Karpas-422 (cell line): ENCODE results near the gene ZNF138. TPM values are rescaled to one million over a fixed set of nuclear protein-coding genes. Genes with fewer than 3 reads are reported as not detected.
"Not testable (repeated sequence)": the region's sequence is repeated elsewhere in the genome, so short reads cannot be mapped to it uniquely, and the experiment has no call there.

Experiments used
- DNase-seq: peaks from one replicate; pipeline ENCODE4 v3.0.0-alpha.2; 2015
- H2AFZ ChIP-seq: fragments of 200-600 bp; sonication (generic); 2 replicates; pipeline ENCODE4 v1.6.1; 2014; ENCODE audit warnings: antibody characterized with exemption, low read length, mixed read lengths
- H3K27ac ChIP-seq: fragments of 200-600 bp; sonication (generic); 2 replicates; pipeline ENCODE4 v1.5.1; 2014; ENCODE audit warnings: mild to moderate bottlenecking, low read length, moderate library complexity
- H3K27me3 ChIP-seq: fragments of 200-600 bp; sonication (generic); 2 replicates; pipeline ENCODE4 v1.6.1; 2014; ENCODE audit warnings: low read length, mixed read lengths
- H3K36me3 ChIP-seq: fragments of 200-600 bp; sonication (generic); 2 replicates; pipeline ENCODE4 v1.6.1; 2014; ENCODE audit warnings: low read length, mixed read lengths; ENCODE audit not compliant: insufficient read depth
- H3K4me1 ChIP-seq: fragments of 200-600 bp; sonication (generic); 2 replicates; pipeline ENCODE4 v1.6.1; 2014; ENCODE audit warnings: mild to moderate bottlenecking, low read length, mixed read lengths
- H3K4me2 ChIP-seq: fragments of 200-600 bp; sonication (generic); 2 replicates; pipeline ENCODE4 v1.6.1; 2014; ENCODE audit warnings: low read length, low read depth, mild to moderate bottlenecking; ENCODE audit not compliant: poor library complexity, severe bottlenecking
- H3K4me3 ChIP-seq: fragments of 200-600 bp; sonication (generic); 2 replicates; pipeline ENCODE4 v1.5.1; 2014; ENCODE audit warnings: mild to moderate bottlenecking, antibody characterized with exemption, low read length, mixed read lengths
- H3K79me2 ChIP-seq: fragments of 200-600 bp; sonication (generic); 2 replicates; pipeline ENCODE4 v1.6.1; 2014; ENCODE audit warnings: mild to moderate bottlenecking, low read length, mixed read lengths
- H3K9ac ChIP-seq: fragments of 200-600 bp; sonication (generic); 2 replicates; pipeline ENCODE4 v1.6.0; 2014; ENCODE audit warnings: low read length
- H3K9me2 ChIP-seq: fragments of 200-600 bp; sonication (generic), shearing (Covaris generic); replicated peaks from 2 replicates; pipeline ENCODE4 v1.6.0; 2014; ENCODE audit warnings: mild to moderate bottlenecking, low read length, moderate library complexity; ENCODE audit not compliant: insufficient read depth
- H3K9me3 ChIP-seq: fragments of 300-700, 200-600 bp; sonication (generic); 2 replicates; pipeline ENCODE4 v1.6.1; 2014; ENCODE audit warnings: low read length, mixed read lengths
- H4K20me1 ChIP-seq: fragments of 200-600 bp; sonication (generic); 2 replicates; pipeline ENCODE4 v1.6.1; 2014; ENCODE audit warnings: mild to moderate bottlenecking, antibody characterized with exemption, low read length, low read depth; ENCODE audit not compliant: insufficient read depth
- total RNA-seq: library from RNA; depleted of rRNA; stranded (reverse); fragments of >200 nt; shearing (Covaris generic); gene quantifications from 2 replicates; pipeline ENCODE4 v1.2.3, GENCODE V29; 2014; ENCODE audit warnings: low replicate concordance

Gene ZNF138
- total RNA-seq, 1 experiment from 2014 or later = 27.2 TPM

DNA sequence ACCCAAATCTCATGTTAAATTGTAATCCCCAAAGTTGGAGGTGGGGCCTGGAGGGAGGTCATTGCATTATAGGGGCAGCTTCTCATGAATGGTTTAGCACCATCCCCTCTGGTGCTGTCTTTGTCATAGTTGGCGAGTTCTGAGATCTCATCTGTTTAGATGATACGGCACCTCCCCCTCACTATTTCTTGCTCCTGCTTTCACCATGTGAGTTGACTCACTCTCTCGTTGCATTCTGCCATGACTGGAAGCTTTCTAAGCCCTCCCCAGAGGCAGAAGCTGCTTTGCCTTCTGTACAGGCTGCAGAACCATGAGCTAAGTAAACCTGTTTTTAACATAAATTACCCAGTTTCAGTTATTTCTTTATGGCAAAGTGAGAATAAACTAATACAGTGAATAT, 18.9 kb upstream of the ZNF138 start:
- Histone ChIP-seq H3K4me3 (no peak overlapping the region), H3K27ac (no peak overlapping the region), H3K27me3 (no peaks in the 10 kb centered on the region), H3K36me3 (no peaks in the 10 kb centered on the region), H3K79me2 (no peaks in the 10 kb centered on the region), H3K9ac (no peak overlapping the region), H3K4me1 (peaks cover 2% of the 10 kb centered on the region; the same call in 1 of the 2 replicates), H3K9me3 (no peaks in the 10 kb centered on the region), H2AFZ (no peak overlapping the region), H4K20me1 (no peaks in the 10 kb centered on the region), H3K9me2 (no peaks in the 10 kb centered on the region), H3K4me2 (no peak overlapping the region)
- DNase-seq = no peak

- H3K79me2 ChIP-seq = not testable (repeated sequence)
Observed at GRCh38 chr7:64784842-64785241, 9.4 kb upstream of the ZNF138 start.

GRCh38 chr7:64787295-64787694, 6.9 kb upstream of the ZNF138 start:
- no peak overlapping the region for H3K4me2 ChIP-seq
- no peak overlapping the region for H3K9ac ChIP-seq
- no peak for DNase-seq
- H3K4me1 ChIP-seq = no peaks in the 10 kb centered on the region
- no peaks in the 10 kb centered on the region for H3K36me3 ChIP-seq
- no peak overlapping the region for H3K4me3 ChIP-seq
- H3K27ac ChIP-seq = no peak overlapping the region
- no peaks in the 10 kb centered on the region for H3K27me3 ChIP-seq
- no peak overlapping the region for H2AFZ ChIP-seq
- H3K9me3 ChIP-seq = no peaks in the 10 kb centered on the region
- no peaks in the 10 kb centered on the region for H3K9me2 ChIP-seq
- H3K79me2 ChIP-seq = no peaks in the 10 kb centered on the region
- H4K20me1 ChIP-seq = no peaks in the 10 kb centered on the region

More at GRCh38 chr7:64784842-64785241, 9.4 kb upstream of the ZNF138 start:
- not testable (repeated sequence) for H2AFZ ChIP-seq, H3K9me3 ChIP-seq, H3K27ac ChIP-seq, H3K4me2 ChIP-seq, H3K4me3 ChIP-seq, H4K20me1 ChIP-seq, H3K36me3 ChIP-seq, H3K27me3 ChIP-seq, H3K4me1 ChIP-seq, H3K9ac ChIP-seq, DNase-seq, H3K9me2 ChIP-seq

DNA sequence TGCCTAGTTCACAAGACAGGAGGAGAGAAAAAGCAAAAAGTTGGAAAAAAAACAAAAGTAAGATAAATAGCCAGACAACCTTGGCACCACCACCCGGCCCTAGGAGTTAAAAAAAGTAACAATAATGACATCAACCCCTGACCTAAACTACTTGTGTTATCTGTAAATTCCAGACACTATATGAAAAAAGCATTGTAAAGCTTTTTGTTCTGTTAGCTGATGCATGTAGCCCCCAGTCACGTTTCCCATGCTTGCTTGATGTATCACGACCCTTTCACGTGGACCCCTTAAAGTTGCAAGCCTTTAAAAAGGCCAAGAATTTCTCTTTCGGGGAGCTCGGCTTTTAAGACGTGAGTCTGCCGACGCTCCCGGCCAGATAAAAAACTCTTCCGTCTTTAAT, 5.0 kb upstream of the ZNF138 start:
- H2AFZ ChIP-seq, DNase-seq, H3K9me3 ChIP-seq, H3K27ac ChIP-seq, H3K36me3 ChIP-seq, H3K79me2 ChIP-seq, H3K4me2 ChIP-seq, H3K4me1 ChIP-seq, H4K20me1 ChIP-seq, H3K4me3 ChIP-seq, H3K9me2 ChIP-seq, H3K27me3 ChIP-seq, H3K9ac ChIP-seq: not testable (repeated sequence)

GRCh38 chr7:64793106-64793755, 997 bp upstream of the ZNF138 start:
- H3K27ac ChIP-seq = no peak overlapping the region
- peaks cover 37% of the 10 kb centered on the region for H3K79me2 ChIP-seq
- no peaks in the 10 kb centered on the region for H4K20me1 ChIP-seq
- peak overlapping the region; percentile 62 for H3K4me2 ChIP-seq
- no peaks in the 10 kb centered on the region for H3K27me3 ChIP-seq
- H3K9me3 ChIP-seq = no peaks in the 10 kb centered on the region
- H3K4me1 ChIP-seq = peaks cover 15% of the 10 kb centered on the region
- H3K36me3 ChIP-seq = peaks cover 22% of the 10 kb centered on the region
- H3K4me3 ChIP-seq = peak overlapping the region; percentile 85; the same call in 1 of the 2 replicates
- no peaks in the 10 kb centered on the region for H3K9me2 ChIP-seq
- DNase-seq = no peak
- 0 out of 2 replicates have a peak overlapping the region, but pooled peaks have one; percentile 55 for H2AFZ ChIP-seq
- H3K9ac ChIP-seq = peak overlapping the region; percentile 41

GRCh38 chr7:64795176-64795575, 948 bp downstream of the ZNF138 start:
- H3K4me2 ChIP-seq = peak overlapping the region; percentile 76

DNA sequence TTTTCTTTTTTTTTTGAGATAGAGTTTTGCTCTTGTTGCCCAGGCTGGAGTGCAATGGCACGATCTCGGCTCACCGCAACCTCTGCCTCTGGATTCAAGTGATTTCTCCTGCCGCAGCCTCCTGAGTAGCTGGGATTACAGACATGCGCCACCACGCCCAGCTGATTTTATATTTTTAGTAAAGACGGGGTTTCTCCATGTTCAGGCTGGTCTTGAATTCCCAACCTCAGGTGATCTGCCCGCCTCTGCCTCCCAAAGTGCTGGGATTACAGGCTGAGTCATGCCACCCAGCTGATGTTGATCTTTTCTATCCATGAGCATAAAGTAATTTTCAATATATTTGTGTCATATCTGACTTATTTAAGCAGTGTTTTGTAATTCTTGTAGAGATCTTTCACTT, 4.9 kb downstream of the ZNF138 start:
- not testable (repeated sequence) for DNase-seq
- H3K36me3 ChIP-seq = peaks cover 78% of the 10 kb centered on the region
- peaks cover 93% of the 10 kb centered on the region for H3K79me2 ChIP-seq

More at GRCh38 chr7:64795176-64795575, 948 bp downstream of the ZNF138 start:
- H3K9ac ChIP-seq = peak overlapping the region; percentile 79
- no peaks in the 10 kb centered on the region for H3K9me2 ChIP-seq
- no peaks in the 10 kb centered on the region for H3K27me3 ChIP-seq
- H3K9me3 ChIP-seq = no peaks in the 10 kb centered on the region
- no peaks in the 10 kb centered on the region for H4K20me1 ChIP-seq
- H3K27ac ChIP-seq = no peak overlapping the region
- H3K79me2 ChIP-seq = peaks cover 56% of the 10 kb centered on the region
- H3K4me1 ChIP-seq = peaks cover 18% of the 10 kb centered on the region
- no peak for DNase-seq
- peaks cover 39% of the 10 kb centered on the region for H3K36me3 ChIP-seq
- H2AFZ ChIP-seq = no peak overlapping the region
- peak overlapping the region; percentile 85 for H3K4me3 ChIP-seq

GRCh38 chr7:64802699-64803098, 8.5 kb downstream of the ZNF138 start:
- Histone ChIP-seq H3K9ac (no peak overlapping the region), H3K4me3 (no peak overlapping the region), H3K9me2 (no peaks in the 10 kb centered on the region), H3K27me3 (no peaks in the 10 kb centered on the region), H3K27ac (no peak overlapping the region), H2AFZ (no peak overlapping the region), H3K9me3 (no peaks in the 10 kb centered on the region), H4K20me1 (no peaks in the 10 kb centered on the region), H3K4me1 (peaks cover 8% of the 10 kb centered on the region), H3K36me3 (peaks cover 67% of the 10 kb centered on the region), H3K4me2 (no peak overlapping the region), H3K79me2 (peaks cover 80% of the 10 kb centered on the region)
- DNase-seq = no peak

More for the DNA sequence above, 4.9 kb downstream of the ZNF138 start:
- H3K4me2 ChIP-seq, H4K20me1 ChIP-seq, H3K4me3 ChIP-seq, H3K27ac ChIP-seq, H3K9me3 ChIP-seq, H2AFZ ChIP-seq, H3K9me2 ChIP-seq, H3K27me3 ChIP-seq, H3K9ac ChIP-seq: not testable (repeated sequence)
- peaks cover 18% of the 10 kb centered on the region for H3K4me1 ChIP-seq
